NCI-H2081 (cell line): ENCODE measurements around the gene PCDHA5.

Experiments
- DNase-seq, 2 experiments: peaks; one replicate each; lab custom pipeline; 2025; lab: John Stamatoyannopoulos, UW

Gene PCDHA5

DNA sequence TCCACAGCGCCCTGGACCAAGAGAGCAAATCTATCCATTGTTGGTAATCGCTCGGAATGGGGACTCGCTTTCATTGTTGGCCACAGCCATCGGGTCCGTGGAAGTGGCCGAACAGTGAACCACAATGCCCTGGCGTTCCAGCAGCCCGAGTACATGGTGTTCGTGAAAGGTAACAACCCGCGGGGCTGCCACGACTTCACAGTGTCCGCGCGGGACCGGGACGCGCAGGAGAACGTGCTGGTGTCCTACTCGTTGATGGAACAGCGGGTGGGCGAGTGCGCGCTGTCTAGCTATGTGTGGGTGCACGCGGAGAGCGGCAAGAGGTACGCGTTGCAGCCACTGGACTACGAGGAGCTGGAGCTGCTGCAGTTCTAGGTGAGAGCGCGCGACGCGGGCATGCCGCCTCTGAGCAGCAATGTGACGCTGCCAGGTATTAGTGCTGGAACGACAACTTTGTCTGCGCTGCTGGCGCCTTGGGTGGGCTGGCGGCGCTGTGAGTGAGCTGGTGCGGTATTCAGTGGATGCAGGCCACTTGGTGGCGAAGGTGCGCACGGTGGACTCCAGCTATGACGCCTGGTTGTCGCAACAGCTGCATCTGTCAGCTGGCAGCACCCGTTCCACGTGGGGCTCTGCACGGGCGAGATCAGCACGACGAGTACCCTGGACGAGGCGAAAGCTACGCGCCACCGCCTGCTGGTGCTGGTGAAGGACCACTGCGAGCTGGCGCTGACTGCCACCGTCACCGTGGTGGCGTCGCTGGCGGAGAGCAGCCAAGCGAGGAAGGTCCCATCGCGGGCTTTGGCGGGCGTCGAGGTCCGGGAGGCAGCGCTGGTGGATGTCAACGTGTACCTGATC, 41.3 kb downstream of the PCDHA5 start:
- no peak for DNase-seq

DNA sequence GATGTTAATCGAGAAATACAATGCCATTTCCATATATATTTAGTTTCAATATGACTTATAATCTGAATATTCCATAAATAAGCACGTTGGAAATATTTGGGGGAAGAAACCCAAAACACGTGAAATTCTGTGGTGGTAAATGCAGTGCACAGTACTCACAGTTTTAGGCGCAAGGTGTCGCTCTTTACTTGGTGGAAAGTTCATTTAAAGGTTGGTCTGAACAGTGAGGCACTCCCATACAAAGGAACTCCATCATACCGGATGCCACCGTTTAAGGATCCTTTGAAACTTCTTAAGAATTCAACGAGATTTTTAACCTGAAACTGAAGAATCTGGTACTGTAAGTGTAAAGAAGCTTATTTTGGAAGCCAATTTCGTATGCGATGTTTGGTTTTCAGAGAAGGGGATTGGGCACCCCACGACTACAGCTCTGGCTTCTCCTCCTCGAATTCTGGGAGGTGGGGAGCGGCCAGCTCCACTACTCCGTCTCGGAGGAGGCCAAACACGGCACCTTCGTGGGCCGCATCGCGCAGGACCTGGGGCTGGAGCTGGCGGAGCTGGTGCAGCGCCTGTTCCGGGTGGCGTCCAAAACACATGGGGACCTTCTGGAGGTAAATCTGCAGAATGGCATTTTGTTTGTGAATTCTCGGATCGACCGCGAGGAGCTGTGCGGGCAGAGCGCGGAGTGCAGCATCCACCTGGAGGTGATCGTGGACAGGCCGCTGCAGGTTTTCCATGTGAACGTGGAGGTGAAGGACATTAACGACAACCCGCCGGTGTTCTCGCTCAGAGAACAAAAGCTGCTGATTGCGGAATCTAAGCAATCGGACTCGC, 47.5 kb downstream of the PCDHA5 start, which contains the start of gene PCDHA11:
Gene PCDHA11, plus strand, starts transcription at position 237 of the 834 bp plus-strand sequence. Its CDS starts 147 bp downstream, at position 384.
- DNase-seq: no peak

DNA sequence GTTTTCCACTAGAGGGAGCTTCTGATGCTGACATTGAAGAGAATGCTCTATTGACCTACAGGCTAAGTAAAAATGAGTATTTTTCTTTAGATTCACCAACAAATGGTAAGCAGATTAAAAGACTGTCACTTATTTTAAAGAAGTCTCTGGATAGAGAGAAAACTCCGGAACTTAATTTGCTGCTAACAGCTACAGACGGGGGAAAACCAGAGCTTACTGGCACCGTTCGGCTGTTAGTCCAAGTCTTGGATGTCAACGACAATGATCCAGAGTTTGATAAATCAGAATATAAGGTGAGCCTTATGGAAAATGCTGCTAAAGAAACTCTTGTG, 48.1 kb downstream of the PCDHA5 start:
- no peak for DNase-seq

DNA sequence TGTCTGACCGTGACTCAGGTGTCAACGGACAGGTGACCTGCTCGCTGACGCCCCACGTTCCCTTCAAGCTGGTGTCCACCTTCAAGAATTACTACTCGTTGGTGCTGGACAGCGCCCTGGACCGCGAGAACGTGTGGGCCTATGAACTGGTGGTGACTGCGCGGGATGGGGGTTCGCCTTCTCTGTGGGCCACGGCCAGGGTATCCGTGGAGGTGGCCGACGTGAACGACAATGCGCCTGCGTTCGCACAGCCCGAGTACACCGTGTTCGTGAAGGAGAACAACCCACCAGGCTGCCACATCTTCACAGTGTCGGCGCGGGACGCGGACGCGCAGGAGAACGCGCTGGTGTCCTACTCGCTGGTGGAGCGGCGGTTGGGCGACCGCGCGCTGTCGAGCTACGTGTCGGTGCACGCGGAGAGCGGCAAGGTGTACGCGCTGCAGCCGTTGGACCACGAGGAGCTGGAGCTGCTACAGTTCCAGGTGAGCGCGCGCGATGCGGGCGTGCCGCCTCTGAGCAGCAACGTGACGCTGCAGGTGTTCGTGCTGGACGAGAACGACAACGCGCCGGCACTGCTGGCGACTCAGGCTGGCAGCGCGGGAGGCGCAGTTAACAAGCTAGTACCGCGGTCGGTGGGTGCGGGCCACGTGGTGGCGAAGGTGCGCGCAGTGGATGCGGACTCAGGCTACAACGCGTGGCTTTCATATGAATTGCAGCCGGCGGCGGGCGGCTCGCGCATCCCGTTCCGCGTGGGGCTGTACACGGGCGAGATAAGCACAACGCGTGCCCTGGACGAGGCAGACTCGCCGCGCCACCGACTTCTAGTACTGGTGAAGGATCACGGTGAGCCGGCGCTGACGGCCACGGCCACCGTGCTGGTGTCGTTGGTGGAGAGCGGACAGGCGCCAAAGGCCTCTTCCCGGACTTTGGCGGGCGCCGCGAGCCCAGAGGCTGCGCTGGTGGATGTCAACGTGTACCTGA, 49.1 kb downstream of the PCDHA5 start:
- DNase-seq: no peak
